Adrenal gland (tissue), 12 donors: ENCODE results near the gene LAMTOR1. TPM values are rescaled to one million over a fixed set of nuclear protein-coding genes. Genes with fewer than 3 reads are reported as not detected.
A peak's percentile ranks its signal among the peaks of the same experiment; 100 is the strongest.

Experiments used
- DNase-seq, 7 donors: peaks; one replicate each; pipeline ENCODE4 v3.0.0-alpha.2; 2019 to 2020
- H3K27ac ChIP-seq, 5 donors: fragments of 200-600 bp; sonication (generic) in 4 of 5; 1 replicate in 3 of 5; 2 replicates in 2 of 5; pipeline versions ENCODE4 v1.5.1 to v1.8.0; 2016 to 2020; ENCODE audit warnings: mild to moderate bottlenecking in 1 of 5
- H3K27me3 ChIP-seq: fragments of 200-600 bp; 2 replicates; pipeline ENCODE4 v1.8.0; 2021
- H3K36me3 ChIP-seq, 2 donors: fragments of 200-600 bp; replicated peaks in 1 of 2; 1 replicate in 1 of 2; 2 replicates in 1 of 2; pipeline versions ENCODE4 v1.5.1 to v1.8.0; 2018 to 2022
- H3K4me1 ChIP-seq, 2 donors: fragments of 200-600 bp; replicated peaks in 1 of 2; 1 replicate in 1 of 2; 2 replicates in 1 of 2; pipeline versions ENCODE4 v1.5.1 to v1.8.0; 2018 to 2021
- H3K4me3 ChIP-seq, 4 donors: fragments of 200-600 bp; sonication (generic) in 3 of 4; one replicate each; pipeline ENCODE4 v1.5.1; 2016 to 2018
- H3K9me3 ChIP-seq, 3 donors: fragments of 200-600 bp; sonication (generic) in 1 of 3; replicated peaks in 1 of 3; 1 replicate in 2 of 3; 2 replicates in 1 of 3; pipeline versions ENCODE4 v1.5.1 to v1.8.0; 2016 to 2021
- CTCF ChIP-seq, 6 experiments: fragments of 450-650 bp in 4 of 6; fragments of 200-600 bp in 2 of 6; sonication (generic) in 1 of 6; IDR thresholded peaks; 1 replicate in 5 of 6; 2 replicates in 1 of 6; pipeline versions ENCODE4 v1.5.1 to v1.8.0; 2016 to 2021; ENCODE audit warnings: antibody characterized with exemption in 6 of 6, mild to moderate bottlenecking in 2 of 6, moderate library complexity in 1 of 6
- POLR2A ChIP-seq, 2 donors: fragments of 450-650 bp; IDR thresholded peaks; one replicate each; pipeline ENCODE4 v1.6.1; 2017; ENCODE audit warnings: antibody characterized with exemption in 2 of 2, mild to moderate bottlenecking in 2 of 2, moderate library complexity in 1 of 2
- WGBS, 4 donors: extraction: QIAGEN DNeasy Blood & Tissue Kit in 2 of 4; methylation state at CpG; one replicate each; pipeline versions ENCODE4 v1.1.5 to v1.1.7; 2013 to 2017; 5-methylcytosine and 5-hydroxymethylcytosine counted together
- intact Hi-C, 2 donors: fragments of 100-400 bp; cut with DNase I; formaldehyde crosslinking; loops; one replicate each; pipeline versions ENCODE4 v1.14.1 to v1.15.0; 2022 to 2023
- polyA plus RNA-seq, 3 donors: library from polyadenylated mRNA; stranded (reverse); fragments of 200-250 nt in 2 of 3; fragments of 350-450 nt in 1 of 3; fragmentation: Illumina TruSeq in 1 of 3; extraction: RNeasy Lipid Tissue Mini Kit (QIAGEN cat#74804) in 1 of 3; gene quantifications; one replicate each; pipeline ENCODE4 v1.2.3, GENCODE V29; 2013 to 2014
- total RNA-seq, 9 donors: library from RNA; depleted of rRNA in 4 of 9; stranded (reverse); fragments of >200 nt in 4 of 9; fragments of 120-200 nt in 1 of 9; fragmentation: NEBNext Ultra II Directional in 1 of 9; extraction: Animal tissue kit (Norgen Biotek cat#: 25700) in 1 of 9; gene quantifications; one replicate each; pipeline versions ENCODE4 v1.1.0 to v1.2.4, GENCODE V29; 2013 to 2023
- donor health status: healthy with polysubstance abuse.
- donor health status: Bipolar disorder and iron deficiency.
- donor health status: DM: yes; HTN: yes; CAD: no.
- donor health status: DM: no; HTN: no; CAD: no.
- donor health status: DM: no; HTN: no; CAD: no.
- donor health status: DM: yes; HTN: yes; CAD: no.

Gene LAMTOR1
- total and polyA plus RNA-seq, 12 donors: 86.1 to 297 (median 138) TPM

- H3K36me3 ChIP-seq: no peaks in the 10 kb centered on the region
- peak overlapping the region in 2 of 5 donors; percentile 14 to 34 for H3K27ac ChIP-seq
- no peaks in the 10 kb centered on the region for H3K9me3 ChIP-seq
- no peak overlapping the region for H3K4me3 ChIP-seq
- intact Hi-C loops: no loop called here
- peak in 1 of 7 donors; percentile 24 for DNase-seq
- H3K4me1 ChIP-seq: peaks cover 7 to 9% of the 10 kb centered on the region in 2 donors
- H3K27me3 ChIP-seq: no peaks in the 10 kb centered on the region
- TF ChIP-seq POLR2A (IDR thresholded peaks at IDR 0.05) (no peak), CTCF (IDR thresholded peaks at IDR 0.05) (no peak)
- 71 to 80% (median 77%) methylated on average over 6 of the region's 6 CpGs for WGBS, 4 donors
Observed at GRCh38 chr11:72119198-72119597, 16.1 kb upstream of the LAMTOR1 start.

- intact Hi-C loops: no loop called here
- H3K27me3 ChIP-seq: no peaks in the 10 kb centered on the region
- H3K27ac ChIP-seq: no peak overlapping the region
- no peak for TF ChIP-seq POLR2A (IDR thresholded peaks at IDR 0.05)
- TF ChIP-seq CTCF (IDR thresholded peaks at IDR 0.05): no peak
- H3K36me3 ChIP-seq: no peaks in the 10 kb centered on the region
- no peak overlapping the region for H3K4me3 ChIP-seq
- H3K4me1 ChIP-seq: peaks cover 15 to 18% of the 10 kb centered on the region in 2 donors
- WGBS, 4 donors: 88 to 97% (median 95%) methylated on average over 6 of the region's 6 CpGs
- DNase-seq: peak in 1 of 7 donors; percentile 25
- H3K9me3 ChIP-seq: no peaks in the 10 kb centered on the region
Observed at GRCh38 chr11:72116019-72116755, 13.1 kb upstream of the LAMTOR1 start.

GRCh38 chr11:72114570-72114969 lies 11.5 kb upstream of the LAMTOR1 start:
- WGBS, 4 donors: 86 to 100% (median 97%) methylated on average over 1 of the region's 1 CpG
- H3K4me3 ChIP-seq: no peak overlapping the region
- intact Hi-C loops: no loop called here
- DNase-seq: peak in 1 of 7 donors; percentile 18
- H3K36me3 ChIP-seq: no peaks in the 10 kb centered on the region
- H3K27me3 ChIP-seq: no peaks in the 10 kb centered on the region
- H3K9me3 ChIP-seq: no peaks in the 10 kb centered on the region
- H3K4me1 ChIP-seq: peaks cover 15 to 18% of the 10 kb centered on the region in 2 donors
- no peak for TF ChIP-seq POLR2A (IDR thresholded peaks at IDR 0.05)
- no peak for TF ChIP-seq CTCF (IDR thresholded peaks at IDR 0.05)
- H3K27ac ChIP-seq: no peak overlapping the region

GRCh38 chr11:72112978-72113808 lies 10.1 kb upstream of the LAMTOR1 start:
- Histone ChIP-seq H3K9me3 (no peaks in the 10 kb centered on the region), H3K27ac (peak overlapping the region; percentile 88 to 97 (median 95)), H3K4me1 (peaks cover 13 to 15% of the 10 kb centered on the region in 2 donors), H3K27me3 (no peaks in the 10 kb centered on the region), H3K4me3 (peak overlapping the region in 2 of 4 donors; percentile 65 to 67), H3K36me3 (no peaks in the 10 kb centered on the region)
- WGBS, 4 donors: 54 to 63% (median 60%) methylated on average over 9 of the region's 9 CpGs
- DNase-seq: peak in 1 of 7 donors; percentile 54
- intact Hi-C loops: no loop called here
- TF ChIP-seq CTCF (IDR thresholded peaks at IDR 0.05) (no peak), POLR2A (IDR thresholded peaks at IDR 0.05) (no peak)
